Measurements from ENCODE around the gene LSAMP.
"Not testable (repeated sequence)": the region's sequence is repeated elsewhere in the genome, so short reads cannot be mapped to it uniquely, and the experiment has no call there.

The LSAMP gene

DNA sequence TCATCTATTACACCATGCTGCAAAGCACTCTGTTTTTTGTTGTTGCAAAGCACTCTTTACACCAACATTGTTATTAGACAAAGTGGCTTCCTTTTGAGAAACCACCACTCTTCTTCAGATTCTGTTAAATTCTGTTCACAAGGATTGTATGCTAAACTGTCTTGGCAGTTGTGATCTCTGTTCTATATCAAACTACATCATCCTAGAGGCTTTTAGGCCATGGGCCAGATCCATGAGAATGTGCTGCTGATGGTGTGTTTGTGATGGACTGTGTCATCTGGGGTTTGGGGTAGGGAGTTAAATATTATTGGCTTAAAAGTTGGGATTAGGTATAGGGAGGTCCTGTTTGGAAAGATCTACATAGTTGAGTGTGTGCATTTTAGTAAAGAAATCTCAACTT is 592.2 kb downstream of the LSAMP start:
- TF ChIP-seq, protein P1, sequence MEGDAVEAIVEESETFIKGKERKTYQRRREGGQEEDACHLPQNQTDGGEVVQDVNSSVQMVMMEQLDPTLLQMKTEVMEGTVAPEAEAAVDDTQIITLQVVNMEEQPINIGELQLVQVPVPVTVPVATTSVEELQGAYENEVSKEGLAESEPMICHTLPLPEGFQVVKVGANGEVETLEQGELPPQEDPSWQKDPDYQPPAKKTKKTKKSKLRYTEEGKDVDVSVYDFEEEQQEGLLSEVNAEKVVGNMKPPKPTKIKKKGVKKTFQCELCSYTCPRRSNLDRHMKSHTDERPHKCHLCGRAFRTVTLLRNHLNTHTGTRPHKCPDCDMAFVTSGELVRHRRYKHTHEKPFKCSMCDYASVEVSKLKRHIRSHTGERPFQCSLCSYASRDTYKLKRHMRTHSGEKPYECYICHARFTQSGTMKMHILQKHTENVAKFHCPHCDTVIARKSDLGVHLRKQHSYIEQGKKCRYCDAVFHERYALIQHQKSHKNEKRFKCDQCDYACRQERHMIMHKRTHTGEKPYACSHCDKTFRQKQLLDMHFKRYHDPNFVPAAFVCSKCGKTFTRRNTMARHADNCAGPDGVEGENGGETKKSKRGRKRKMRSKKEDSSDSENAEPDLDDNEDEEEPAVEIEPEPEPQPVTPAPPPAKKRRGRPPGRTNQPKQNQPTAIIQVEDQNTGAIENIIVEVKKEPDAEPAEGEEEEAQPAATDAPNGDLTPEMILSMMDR (IDR thresholded peaks at IDR 0.05), result no peak
- Mint-ChIP-seq H3K9me3 (no peaks in the 10 kb centered on the region), H3K36me3 (ENCODE audit: low read depth) (no peaks in the 10 kb centered on the region), H3K27ac (no peak overlapping the region), H3K27me3 (ENCODE audit: low read depth, poor library complexity) (peaks cover 11% of the 10 kb centered on the region), H3K4me3 (no peak overlapping the region), H3K4me1 (peaks cover 11% of the 10 kb centered on the region)
- DNase-seq, result no peak

DNA sequence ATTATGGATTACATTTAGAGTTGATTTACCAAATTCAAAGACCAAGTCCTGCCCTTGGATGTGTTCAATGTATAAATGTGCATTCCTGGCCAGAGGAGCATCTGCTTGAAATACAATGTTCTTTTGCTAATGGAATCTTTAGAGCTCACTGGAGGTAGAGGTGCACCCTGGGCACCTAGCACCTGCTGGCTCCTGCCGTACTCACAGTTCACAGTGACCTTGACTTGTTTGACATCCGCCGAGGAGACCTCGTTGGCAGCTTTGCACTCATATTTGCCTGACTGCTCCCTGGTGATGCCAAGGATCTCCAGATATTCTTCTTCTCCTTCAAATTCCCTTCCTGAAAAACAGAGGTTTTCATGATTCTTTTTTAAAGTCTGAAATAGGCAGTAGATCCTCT is 593.0 kb downstream of the LSAMP start:
- Mint-ChIP-seq H3K27me3 (ENCODE audit: low read depth, poor library complexity) (peaks cover 11% of the 10 kb centered on the region), H3K9me3 (no peaks in the 10 kb centered on the region), H3K4me3 (no peak overlapping the region), H3K36me3 (ENCODE audit: low read depth) (peaks cover 4% of the 10 kb centered on the region), H3K27ac (no peak overlapping the region), H3K4me1 (peaks cover 11% of the 10 kb centered on the region)
- no peak for DNase-seq
- TF ChIP-seq, protein P1 (IDR thresholded peaks at IDR 0.05), result no peak

GRCh38 chr3:115851571-115851970 is 593.7 kb downstream of the LSAMP start:
- TF ChIP-seq, protein P1 (IDR thresholded peaks at IDR 0.05), result no peak
- Mint-ChIP-seq H3K27ac (no peak overlapping the region), H3K27me3 (ENCODE audit: low read depth, poor library complexity) (peaks cover 11% of the 10 kb centered on the region), H3K9me3 (no peaks in the 10 kb centered on the region), H3K4me3 (no peak overlapping the region), H3K36me3 (ENCODE audit: low read depth) (peaks cover 4% of the 10 kb centered on the region), H3K4me1 (peaks cover 11% of the 10 kb centered on the region)
- DNase-seq, result no peak

DNA sequence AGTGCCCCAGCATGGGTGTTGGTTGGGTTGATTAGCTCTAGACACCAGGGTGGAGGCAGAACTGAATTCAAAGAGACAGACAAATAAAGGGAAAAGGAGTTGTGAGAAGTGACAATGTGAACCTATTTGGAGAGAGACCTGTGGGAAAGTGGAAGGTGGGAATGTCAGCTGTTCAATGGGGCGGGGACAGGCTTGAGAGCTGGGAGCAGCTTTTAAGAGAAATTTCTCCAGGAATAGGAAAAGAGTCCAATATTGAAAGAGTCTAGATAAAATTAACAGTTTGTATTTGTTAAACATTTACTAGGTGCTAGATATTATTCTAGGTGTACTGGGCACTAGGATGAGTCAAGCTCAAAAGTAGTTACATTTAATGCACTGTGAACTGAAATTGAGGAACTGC is 596.6 kb downstream of the LSAMP start:
- peaks cover 4% of the 10 kb centered on the region for H3K36me3 Mint-ChIP-seq (ENCODE audit: low read depth)
- no peaks in the 10 kb centered on the region for H3K9me3 Mint-ChIP-seq
- no peak overlapping the region for H3K4me3 Mint-ChIP-seq
- H3K4me1 Mint-ChIP-seq, result peaks cover 11% of the 10 kb centered on the region
- DNase-seq, result no peak
- H3K27ac Mint-ChIP-seq, result no peak overlapping the region
- peaks cover 7% of the 10 kb centered on the region for H3K27me3 Mint-ChIP-seq (ENCODE audit: low read depth, poor library complexity)
- TF ChIP-seq, protein P1 (IDR thresholded peaks at IDR 0.05), result no peak

GRCh38 chr3:115845986-115846385 is 599.3 kb downstream of the LSAMP start:
- Mint-ChIP-seq H3K9me3 (no peaks in the 10 kb centered on the region), H3K36me3 (ENCODE audit: low read depth) (peaks cover 4% of the 10 kb centered on the region), H3K27me3 (ENCODE audit: low read depth, poor library complexity) (peaks cover 4% of the 10 kb centered on the region)

GRCh38 chr3:115844729-115845128 is 600.6 kb downstream of the LSAMP start:
- not testable (repeated sequence) for DNase-seq; H3K36me3 Mint-ChIP-seq (ENCODE audit: low read depth); H3K4me3 Mint-ChIP-seq; H3K4me1 Mint-ChIP-seq; H3K27ac Mint-ChIP-seq; H3K9me3 Mint-ChIP-seq; H3K27me3 Mint-ChIP-seq (ENCODE audit: low read depth, poor library complexity)

More at GRCh38 chr3:115845986-115846385, 599.3 kb downstream of the LSAMP start:
- no peak overlapping the region for H3K27ac Mint-ChIP-seq
- no peak for DNase-seq
- TF ChIP-seq, protein P1 (IDR thresholded peaks at IDR 0.05), result no peak
- peaks cover 11% of the 10 kb centered on the region for H3K4me1 Mint-ChIP-seq
- H3K4me3 Mint-ChIP-seq, result no peak overlapping the region
